H9 (cell line): Measurements from ENCODE around the gene TNFSF10. TPM values are rescaled to one million over a fixed set of nuclear protein-coding genes. Genes with fewer than 3 reads are reported as not detected.

Source experiments
- DNase-seq: peaks from one replicate; pipeline ENCODE4 v3.0.0-alpha.2; 2017
- H2AFZ ChIP-seq: one replicate; pipeline ENCODE4 v1.6.1; 2013; ENCODE audit warnings: mild to moderate bottlenecking, low read length, control low read depth, moderate library complexity
- H2AK5ac ChIP-seq: 2 replicates; pipeline ENCODE4 v1.6.1; 2013; ENCODE audit warnings: low read length, control low read depth, mixed read lengths; ENCODE audit not compliant: insufficient read length
- H2BK120ac ChIP-seq: one replicate; pipeline ENCODE4 v1.6.1; 2013; ENCODE audit warnings: low read depth, mild to moderate bottlenecking, low read length, control low read depth, inconsistent platforms; ENCODE audit not compliant: poor library complexity, severe bottlenecking
- H2BK12ac ChIP-seq: 2 replicates; pipeline ENCODE4 v1.6.1; 2013; ENCODE audit warnings: low read length, control low read depth, mixed read lengths, low read depth; ENCODE audit not compliant: insufficient read length
- H2BK15ac ChIP-seq: 2 replicates; pipeline ENCODE4 v1.6.1; 2013; ENCODE audit warnings: low read depth, low read length, control low read depth
- H2BK20ac ChIP-seq: one replicate; pipeline ENCODE4 v1.6.1; 2013; ENCODE audit warnings: low read depth, mild to moderate bottlenecking, low read length, control low read depth, inconsistent platforms; ENCODE audit not compliant: poor library complexity, severe bottlenecking
- H2BK5ac ChIP-seq: 2 replicates; pipeline ENCODE4 v1.6.1; 2013; ENCODE audit warnings: low read length, control low read depth, mixed read lengths; ENCODE audit not compliant: insufficient read length
- H3K14ac ChIP-seq: 2 replicates; pipeline ENCODE4 v1.6.1; 2013; ENCODE audit warnings: low read length, control low read depth; ENCODE audit not compliant: insufficient read depth
- H3K18ac ChIP-seq: 2 replicates; pipeline ENCODE4 v1.6.1; 2013; ENCODE audit warnings: low read depth, mild to moderate bottlenecking, mixed read lengths, low read length, control low read depth; ENCODE audit not compliant: insufficient read length
- H3K23ac ChIP-seq: 2 replicates; pipeline ENCODE4 v1.6.1; 2013; ENCODE audit warnings: low read length, control low read depth, mixed read lengths, low read depth; ENCODE audit not compliant: insufficient read length
- H3K23me2 ChIP-seq: 2 replicates; pipeline ENCODE4 v1.6.1; 2013; ENCODE audit warnings: low read depth, mild to moderate bottlenecking, mixed read lengths, low read length, control low read depth; ENCODE audit not compliant: insufficient read length, poor library complexity, severe bottlenecking
- H3K27ac ChIP-seq: 2 replicates; pipeline ENCODE4 v1.5.1; 2013; ENCODE audit warnings: low read length, control low read depth, mixed read lengths, low read depth; ENCODE audit not compliant: insufficient read length
- H3K27me3 ChIP-seq: 2 replicates; pipeline ENCODE4 v1.6.1; 2013; ENCODE audit warnings: low read length, control low read depth, inconsistent platforms; ENCODE audit not compliant: insufficient read depth
- H3K4ac ChIP-seq: 2 replicates; pipeline ENCODE4 v1.6.1; 2013; ENCODE audit warnings: low read depth, mild to moderate bottlenecking, control low read depth, inconsistent platforms, low read length, moderate library complexity
- H3K4me1 ChIP-seq: 2 replicates; pipeline ENCODE4 v1.6.1; 2013; ENCODE audit warnings: low read length, control low read depth, inconsistent platforms; ENCODE audit not compliant: insufficient read depth
- H3K4me2 ChIP-seq: 2 replicates; pipeline ENCODE4 v1.6.1; 2013; ENCODE audit warnings: low read length, control low read depth, mixed read lengths; ENCODE audit not compliant: insufficient read length, insufficient read depth
- H3K56ac ChIP-seq: 2 replicates; pipeline ENCODE4 v1.6.1; 2013; ENCODE audit warnings: low read depth, mild to moderate bottlenecking, mixed read lengths, low read length, control low read depth; ENCODE audit not compliant: insufficient read length
- H3K79me1 ChIP-seq: 2 replicates; pipeline ENCODE4 v1.6.1; 2013; ENCODE audit warnings: low read depth, mild to moderate bottlenecking, moderate library complexity, low read length, control low read depth, inconsistent platforms; ENCODE audit not compliant: insufficient read depth, poor library complexity, severe bottlenecking
- H3K79me2 ChIP-seq: 2 replicates; pipeline ENCODE4 v1.6.1; 2013; ENCODE audit warnings: low read length, control low read depth, inconsistent platforms; ENCODE audit not compliant: insufficient read depth
- H3K9ac ChIP-seq: 2 replicates; pipeline ENCODE4 v1.6.1; 2013; ENCODE audit warnings: low read length, control low read depth, mixed read lengths; ENCODE audit not compliant: insufficient read length; ENCODE audit errors: extremely low read depth
- H3K9me3 ChIP-seq: one replicate; pipeline ENCODE4 v1.6.1; 2013; ENCODE audit warnings: low read depth, low read length, inconsistent platforms; ENCODE audit not compliant: control insufficient read depth
- H3T11ph ChIP-seq: one replicate; pipeline ENCODE4 v1.6.1; 2013; ENCODE audit warnings: mild to moderate bottlenecking, low read length, control low read depth, inconsistent platforms
- H4K20me1 ChIP-seq: one replicate; pipeline ENCODE4 v1.6.1; 2013; ENCODE audit not compliant: control insufficient read depth, insufficient read length, insufficient read depth
- H4K5ac ChIP-seq: 2 replicates; pipeline ENCODE4 v1.6.1; 2013; ENCODE audit warnings: low read depth, mild to moderate bottlenecking, mixed read lengths, low read length, control low read depth; ENCODE audit not compliant: insufficient read length
- H4K8ac ChIP-seq: replicated peaks from 2 replicates; pipeline ENCODE4 v1.6.1; 2013; ENCODE audit warnings: low read length, control low read depth, mixed read lengths, low read depth; ENCODE audit not compliant: insufficient read length
- H4K91ac ChIP-seq: 2 replicates; pipeline ENCODE4 v1.6.1; 2013; ENCODE audit warnings: low read depth, mild to moderate bottlenecking, moderate library complexity, mixed read lengths, low read length, control low read depth; ENCODE audit not compliant: insufficient read length
- H3K27ac Mint-ChIP-seq, 3 experiments: 2 replicates in 2 of 3; 3 replicates in 1 of 3; pipeline ENCODE4 v1.8.0; 2020 to 2021; ENCODE audit warnings: mixed read lengths in 3 of 3, mild to moderate bottlenecking in 1 of 3, moderate library complexity in 1 of 3
- H3K27me3 Mint-ChIP-seq: 2 replicates; pipeline ENCODE4 v1.8.0; 2021; ENCODE audit warnings: low read depth, mild to moderate bottlenecking, moderate library complexity, mixed read lengths
- H3K36me3 Mint-ChIP-seq, 3 experiments: 2 replicates in 2 of 3; 3 replicates in 1 of 3; pipeline ENCODE4 v1.8.0; 2020 to 2021; ENCODE audit warnings: low read depth in 3 of 3, mixed read lengths in 3 of 3; ENCODE audit not compliant: insufficient read depth in 1 of 3
- H3K4me1 Mint-ChIP-seq, 2 experiments: 2 replicates each; pipeline ENCODE4 v1.8.0; 2020; ENCODE audit warnings: mixed read lengths in 2 of 2
- H3K4me3 Mint-ChIP-seq, 2 experiments: 2 replicates in 1 of 2; 3 replicates in 1 of 2; pipeline ENCODE4 v1.8.0; 2020 to 2021; ENCODE audit warnings: mild to moderate bottlenecking in 2 of 2, mixed read lengths in 2 of 2, moderate library complexity in 1 of 2
- H3K9me3 Mint-ChIP-seq, 2 experiments: 2 replicates in 1 of 2; 3 replicates in 1 of 2; pipeline ENCODE4 v1.8.0; 2020; ENCODE audit warnings: mild to moderate bottlenecking in 2 of 2, mixed read lengths in 2 of 2, moderate library complexity in 1 of 2
- CTCF ChIP-seq: fragments of 200-600 bp; sonication (generic); conservative IDR thresholded peaks from 3 replicates; pipeline ENCODE4 v1.8.0; 2021; ENCODE audit warnings: antibody characterized with exemption, mild to moderate bottlenecking
- WGBS: extraction: QIAGEN DNeasy Blood & Tissue Kit; methylation state at CpG from one replicate; pipeline ENCODE4 v1.1.7; 2013; ENCODE audit warnings: missing lambda C conversion rate, low lambda C conversion rate, mixed read lengths; ENCODE audit not compliant: insufficient read length; ENCODE audit errors: extremely low coverage; 5-methylcytosine and 5-hydroxymethylcytosine counted together
- total RNA-seq: library from RNA; stranded (reverse); gene quantifications from 2 replicates; pipeline ENCODE4 v1.2.1, GENCODE V29; 2021

TNFSF10 gene
- total RNA-seq, 1 experiment from 2014 or later = not detected

- Mint-ChIP-seq H3K36me3 (no peaks in the 10 kb centered on the region), H3K9me3 (no peaks in the 10 kb centered on the region), H3K4me3 (no peak overlapping the region), H3K27ac (no peak overlapping the region), H3K4me1 (peaks cover 4 to 13% of the 10 kb centered on the region in 2 experiments; a peak in 2 of 4 replicates), H3K27me3 (no peaks in the 10 kb centered on the region)
- H2BK20ac ChIP-seq = no peak overlapping the region
- H4K8ac ChIP-seq = no peak overlapping the region
- H3K79me1 ChIP-seq = no peaks in the 10 kb centered on the region
- H4K20me1 ChIP-seq = no peaks in the 10 kb centered on the region
- H3K23me2 ChIP-seq = no peaks in the 10 kb centered on the region
- H3K27me3 ChIP-seq = no peaks in the 10 kb centered on the region
- H3K27ac ChIP-seq = no peak overlapping the region
- H3K56ac ChIP-seq = no peak overlapping the region
- H2BK5ac ChIP-seq = no peak overlapping the region
- H3K18ac ChIP-seq = no peak overlapping the region
- H3K4ac ChIP-seq = no peak overlapping the region
- no peak overlapping the region for H2AK5ac ChIP-seq
- no peak overlapping the region for H2BK15ac ChIP-seq
- H3K23ac ChIP-seq = no peak overlapping the region
- no peak for DNase-seq
- no peak overlapping the region for H4K91ac ChIP-seq
- H2AFZ ChIP-seq = no peak overlapping the region
- no peak for TF ChIP-seq CTCF
- H3K14ac ChIP-seq = no peak overlapping the region
- H3K9ac ChIP-seq = no peak overlapping the region
- H3K4me1 ChIP-seq = peaks cover 9% of the 10 kb centered on the region; the same call in 1 of the 2 replicates
- H3K9me3 ChIP-seq = no peaks in the 10 kb centered on the region
- H3K79me2 ChIP-seq = no peaks in the 10 kb centered on the region
- H4K5ac ChIP-seq = no peak overlapping the region
- no peak overlapping the region for H3T11ph ChIP-seq
- no CpG with 5 or more reads among the region's 1 CpG for WGBS
- no peak overlapping the region for H2BK12ac ChIP-seq
- H2BK120ac ChIP-seq = no peak overlapping the region
- no peak overlapping the region for H3K4me2 ChIP-seq
Observed at GRCh38 chr3:172540049-172540448, 16.8 kb upstream of the TNFSF10 start.
